GM15510 (cell line): ENCODE results near the gene MEX3A.

Source experiments
- POLR2A ChIP-seq: IDR thresholded peaks from 3 replicates; pipeline ENCODE4 v1.6.1; 2011; ENCODE audit warnings: borderline replicate concordance; ENCODE audit not compliant: insufficient read length; ENCODE audit errors: extremely low read depth

Gene MEX3A

GRCh38 chr1:156054500-156055280 is 27.6 kb downstream of the MEX3A start, which contains the start of gene LAMTOR2:
LAMTOR2 (plus strand) TSS chr1:156054782; CDS start chr1:156054890, 108 bp downstream.
- TF ChIP-seq POLR2A = peak; percentile 78

- TF ChIP-seq POLR2A = peak; percentile 1
These were observed 28.3 kb downstream of the MEX3A start, which contains the start of gene UBQLN4 for GRCh38 chr1:156053768-156054499. UBQLN4 (minus strand) TSS chr1:156053798; CDS start chr1:156053701, 97 bp downstream.

GRCh38 chr1:156052862-156053767 is 29.1 kb downstream of the MEX3A start:
- TF ChIP-seq POLR2A = peak; percentile 16

GRCh38 chr1:156051011-156051725 is 31.1 kb downstream of the MEX3A start:
- TF ChIP-seq POLR2A = no peak

DNA sequence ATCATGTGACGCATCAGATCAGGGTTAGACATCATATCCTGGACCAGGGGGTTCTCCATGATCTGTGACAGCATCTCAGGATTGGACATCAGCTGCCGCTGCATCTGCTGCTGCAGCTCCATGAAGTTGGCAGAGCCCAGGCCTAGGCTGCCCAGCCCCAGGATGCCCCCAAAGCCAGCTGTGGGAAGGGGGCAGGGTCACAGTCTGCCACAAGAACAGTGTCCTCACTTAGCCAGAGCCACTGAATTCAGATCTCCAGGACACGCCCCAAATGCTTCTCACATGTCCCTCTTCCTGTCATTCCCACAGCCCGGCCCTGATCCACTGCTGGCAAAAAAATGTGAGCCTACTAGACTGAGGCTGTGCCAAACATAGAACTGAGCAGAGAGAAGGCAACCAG is 31.9 kb downstream of the MEX3A start:
- TF ChIP-seq POLR2A = no peak

GRCh38 chr1:156048663-156049258 is 33.5 kb downstream of the MEX3A start:
- TF ChIP-seq POLR2A = no peak

DNA sequence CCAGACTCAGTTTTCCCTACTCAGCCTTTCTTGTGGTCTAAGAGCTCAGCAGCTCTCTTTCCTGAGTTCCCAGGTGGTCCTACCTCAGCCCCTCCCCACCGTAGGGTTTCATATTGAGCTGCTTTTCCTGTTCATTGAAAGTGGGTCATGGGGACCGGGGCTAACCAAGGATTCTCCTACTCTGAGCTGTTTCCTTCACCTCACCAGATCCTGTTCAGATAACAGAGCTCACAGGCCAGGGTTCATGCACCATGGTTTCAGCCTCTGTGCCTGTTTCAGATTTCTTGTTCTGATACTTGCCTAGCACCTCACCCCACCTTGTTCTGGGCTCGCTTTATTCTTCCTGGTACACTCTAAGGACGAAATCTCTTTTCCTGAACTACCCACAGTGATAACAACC is 37.2 kb downstream of the MEX3A start:
- TF ChIP-seq POLR2A = no peak

GRCh38 chr1:156042828-156043227 is 39.4 kb downstream of the MEX3A start:
- TF ChIP-seq POLR2A = no peak

GRCh38 chr1:156033011-156033410 is 49.3 kb downstream of the MEX3A start:
- no peak for TF ChIP-seq POLR2A

DNA sequence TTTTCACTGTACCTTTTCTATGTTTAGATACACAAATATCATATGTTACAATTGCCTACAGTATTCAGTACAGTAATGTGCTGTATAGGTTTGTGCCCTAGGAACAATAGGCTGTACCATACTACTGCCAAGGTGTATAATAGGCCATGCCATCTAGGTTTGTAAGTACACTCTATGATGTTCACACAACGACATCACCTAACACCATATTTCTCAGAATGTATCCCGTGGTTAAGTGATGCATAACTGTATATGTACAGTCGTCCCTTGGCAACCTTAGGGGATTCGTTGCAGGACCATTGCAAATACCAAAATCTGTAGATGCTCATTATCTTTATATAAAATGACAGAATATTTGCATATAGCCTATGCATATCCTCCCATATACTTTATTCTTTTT is 55.7 kb downstream of the MEX3A start:
- TF ChIP-seq POLR2A = no peak

DNA sequence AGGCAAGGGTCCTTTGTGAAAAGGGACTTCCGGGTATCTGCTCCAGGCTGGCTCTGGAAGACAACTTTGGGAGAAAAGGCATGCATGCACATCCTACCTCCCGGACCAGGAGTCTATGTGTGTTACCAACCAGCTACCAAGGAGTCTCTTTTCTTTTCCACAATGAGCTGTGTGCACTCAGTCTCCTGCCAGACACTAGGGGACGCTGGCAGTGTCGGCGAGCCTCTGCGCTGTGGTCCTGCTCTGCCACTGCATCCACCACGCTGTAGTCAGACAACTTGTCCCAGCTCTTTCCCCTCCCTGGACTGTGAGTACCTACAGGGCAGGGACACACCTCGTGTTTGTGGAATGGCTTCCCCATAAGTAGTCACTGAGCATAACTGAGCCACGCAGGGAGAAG is 56.4 kb downstream of the MEX3A start:
- TF ChIP-seq POLR2A = no peak

DNA sequence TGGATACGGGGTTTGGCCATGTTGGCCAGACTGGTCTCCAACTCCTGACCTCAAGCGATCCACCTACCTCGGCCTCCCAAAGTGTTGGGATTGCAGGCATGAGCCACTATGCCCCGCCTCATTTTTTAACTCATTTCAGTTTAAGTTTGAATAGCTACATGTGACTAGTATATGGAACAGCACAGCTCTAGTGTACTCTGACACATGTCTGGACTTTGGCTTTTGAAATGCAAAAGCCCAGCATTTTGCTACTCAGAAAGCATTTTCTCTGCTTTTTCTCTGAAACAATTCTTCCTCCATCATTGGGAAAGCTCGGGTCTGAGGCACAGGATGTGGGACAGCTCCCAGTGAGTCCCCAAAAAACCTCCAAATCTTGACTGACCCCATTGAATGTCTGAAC is 57.5 kb downstream of the MEX3A start:
- no peak for TF ChIP-seq POLR2A
